Stomach (tissue), 9 donors: ENCODE data around the gene GARIN5B. TPM values are rescaled to one million over a fixed set of nuclear protein-coding genes. Genes with fewer than 3 reads are reported as not detected.

Source experiments
- DNase-seq, 2 donors: peaks; one replicate each; pipeline versions ENCODE4 v3.0.0 to v3.0.0-alpha.2; 2013 to 2019
- H3K27ac ChIP-seq, 5 donors: fragments of 200-600 bp in 4 of 5; sonication (generic) in 4 of 5; one replicate each; pipeline ENCODE4 v1.5.1; 2013 to 2019; ENCODE audit warnings: mild to moderate bottlenecking in 1 of 5, moderate library complexity in 1 of 5
- H3K27me3 ChIP-seq, 3 donors: fragments of 200-600 bp; sonication (generic); one replicate each; pipeline ENCODE4 v1.5.1; 2017 to 2019; ENCODE audit warnings: mixed run types in 1 of 3
- H3K36me3 ChIP-seq, 4 donors: fragments of 200-600 bp; sonication (generic); 1 replicate in 3 of 4; 2 replicates in 1 of 4; pipeline ENCODE4 v1.5.1; 2016 to 2019
- H3K4me1 ChIP-seq, 4 donors: fragments of 200-600 bp; sonication (generic); one replicate each; pipeline ENCODE4 v1.5.1; 2016 to 2019
- H3K4me3 ChIP-seq, 4 donors: fragments of 200-600 bp; sonication (generic) in 3 of 4; one replicate each; pipeline ENCODE4 v1.5.1; 2016 to 2019; ENCODE audit warnings: mild to moderate bottlenecking in 1 of 4
- H3K9me3 ChIP-seq, 4 donors: fragments of 200-600 bp; sonication (generic); one replicate each; pipeline ENCODE4 v1.5.1; 2016 to 2019
- EP300 ChIP-seq: sonication (generic); formaldehyde crosslinking; IDR thresholded peaks from one replicate; pipeline ENCODE4 v1.6.1; 2017; ENCODE audit warnings: antibody characterized with exemption
- POLR2A ChIP-seq, 4 donors: fragments of 450-650 bp; IDR thresholded peaks; one replicate each; pipeline ENCODE4 v1.6.1; 2016; ENCODE audit warnings: antibody characterized with exemption in 4 of 4, control low read depth in 2 of 4, mild to moderate bottlenecking in 1 of 4, moderate library complexity in 1 of 4
- POLR2AphosphoS5 ChIP-seq, 3 donors: sonication (generic); formaldehyde crosslinking; IDR thresholded peaks; one replicate each; pipeline ENCODE4 v1.6.1; 2016; ENCODE audit warnings: antibody characterized with exemption in 3 of 3
- WGBS, 5 donors: extraction: QIAGEN DNeasy Blood & Tissue Kit in 3 of 5; methylation state at CpG; one replicate each; pipeline versions ENCODE4 v1.1.5 to v1.1.7; 2013 to 2018; 5-methylcytosine and 5-hydroxymethylcytosine counted together
- intact Hi-C: fragments of 100-400 bp; cut with DNase I; formaldehyde crosslinking; loops from one replicate; pipeline ENCODE4 v1.15.1; 2023; ENCODE audit warnings: low total_unique reads
- polyA plus RNA-seq, 3 donors: library from polyadenylated mRNA; stranded (reverse); fragments of 200-250 nt; gene quantifications; one replicate each; pipeline ENCODE4 v1.2.3, GENCODE V29; 2013
- total RNA-seq, 5 donors: library from RNA; depleted of rRNA; stranded (reverse); fragments of >200 nt; gene quantifications; one replicate each; pipeline versions ENCODE4 v1.1.0 to v1.2.3, GENCODE V29; 2014 to 2016
- TF ChIP-seq, protein P1 (sequence below), 7 experiments: fragments of 450-650 bp in 4 of 7; fragments of 200-600 bp in 3 of 7; sonication (generic) in 3 of 7; IDR thresholded peaks; one replicate each; pipeline ENCODE4 v1.5.1; 2016 to 2019; ENCODE audit warnings: antibody characterized with exemption in 7 of 7, control low read depth in 2 of 7, mild to moderate bottlenecking in 1 of 7
- donor health status: healthy with polysubstance abuse.
- donor health status: Bipolar disorder and iron deficiency.
- donor health status: healthy.

GARIN5B gene
- total and polyA plus RNA-seq, 8 donors, result not detected

DNA sequence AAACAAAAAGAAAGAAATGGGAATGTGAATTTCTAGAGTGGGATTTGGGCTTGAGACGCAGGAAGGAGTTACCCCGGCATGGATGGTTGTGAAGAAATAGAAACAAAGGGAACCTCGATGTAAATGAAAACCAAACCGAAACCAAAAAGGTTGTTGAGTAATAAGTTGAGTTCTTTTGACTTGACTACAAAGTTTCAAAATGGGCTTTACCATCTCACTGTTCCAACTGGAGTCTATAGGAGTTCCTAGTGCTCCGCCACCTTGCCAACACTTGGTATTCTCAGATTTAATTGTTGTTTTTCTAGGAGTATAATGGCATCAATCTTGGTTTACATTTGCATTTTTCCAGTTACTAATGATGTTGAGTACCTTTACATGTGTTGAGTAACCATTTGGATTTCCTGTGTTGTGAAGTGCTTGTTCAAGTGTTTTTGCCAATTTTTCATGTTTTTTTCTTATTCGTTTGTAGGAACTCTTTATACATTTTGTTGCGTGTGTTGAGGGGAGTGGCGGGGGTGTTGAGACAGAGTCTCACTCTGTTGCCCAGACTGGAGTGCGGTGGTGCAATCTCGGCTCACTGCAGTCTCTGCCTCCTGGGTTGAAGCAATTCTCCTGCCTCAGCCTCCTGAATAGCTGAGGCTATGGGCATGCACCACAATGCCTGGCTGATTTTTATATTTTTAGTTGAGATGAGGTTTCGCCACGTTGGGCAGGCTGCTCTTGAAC is 35.3 kb upstream of the GARIN5B start:
- DNase-seq, result no peak
- intact Hi-C loops, result no loop called here
- Histone ChIP-seq H3K4me3 (no peak overlapping the region), H3K36me3 (peaks cover 18 to 36% (median 32%) of the 10 kb centered on the region in 4 donors), H3K9me3 (no peaks in the 10 kb centered on the region), H3K27ac (peak overlapping the region in 1 of 5 donors; percentile 29), H3K27me3 (no peaks in the 10 kb centered on the region), H3K4me1 (no peaks in the 10 kb centered on the region)
- no peak for TF ChIP-seq POLR2AphosphoS5 (IDR thresholded peaks at IDR 0.05)
- TF ChIP-seq EP300, result no peak
- TF ChIP-seq, protein P1, sequence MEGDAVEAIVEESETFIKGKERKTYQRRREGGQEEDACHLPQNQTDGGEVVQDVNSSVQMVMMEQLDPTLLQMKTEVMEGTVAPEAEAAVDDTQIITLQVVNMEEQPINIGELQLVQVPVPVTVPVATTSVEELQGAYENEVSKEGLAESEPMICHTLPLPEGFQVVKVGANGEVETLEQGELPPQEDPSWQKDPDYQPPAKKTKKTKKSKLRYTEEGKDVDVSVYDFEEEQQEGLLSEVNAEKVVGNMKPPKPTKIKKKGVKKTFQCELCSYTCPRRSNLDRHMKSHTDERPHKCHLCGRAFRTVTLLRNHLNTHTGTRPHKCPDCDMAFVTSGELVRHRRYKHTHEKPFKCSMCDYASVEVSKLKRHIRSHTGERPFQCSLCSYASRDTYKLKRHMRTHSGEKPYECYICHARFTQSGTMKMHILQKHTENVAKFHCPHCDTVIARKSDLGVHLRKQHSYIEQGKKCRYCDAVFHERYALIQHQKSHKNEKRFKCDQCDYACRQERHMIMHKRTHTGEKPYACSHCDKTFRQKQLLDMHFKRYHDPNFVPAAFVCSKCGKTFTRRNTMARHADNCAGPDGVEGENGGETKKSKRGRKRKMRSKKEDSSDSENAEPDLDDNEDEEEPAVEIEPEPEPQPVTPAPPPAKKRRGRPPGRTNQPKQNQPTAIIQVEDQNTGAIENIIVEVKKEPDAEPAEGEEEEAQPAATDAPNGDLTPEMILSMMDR (IDR thresholded peaks at IDR 0.05), result no peak
- TF ChIP-seq POLR2A (IDR thresholded peaks at IDR 0.05), result no peak
- 76 to 87% (median 83%) methylated on average over 12 of the region's 12 CpGs for WGBS, 5 donors

DNA sequence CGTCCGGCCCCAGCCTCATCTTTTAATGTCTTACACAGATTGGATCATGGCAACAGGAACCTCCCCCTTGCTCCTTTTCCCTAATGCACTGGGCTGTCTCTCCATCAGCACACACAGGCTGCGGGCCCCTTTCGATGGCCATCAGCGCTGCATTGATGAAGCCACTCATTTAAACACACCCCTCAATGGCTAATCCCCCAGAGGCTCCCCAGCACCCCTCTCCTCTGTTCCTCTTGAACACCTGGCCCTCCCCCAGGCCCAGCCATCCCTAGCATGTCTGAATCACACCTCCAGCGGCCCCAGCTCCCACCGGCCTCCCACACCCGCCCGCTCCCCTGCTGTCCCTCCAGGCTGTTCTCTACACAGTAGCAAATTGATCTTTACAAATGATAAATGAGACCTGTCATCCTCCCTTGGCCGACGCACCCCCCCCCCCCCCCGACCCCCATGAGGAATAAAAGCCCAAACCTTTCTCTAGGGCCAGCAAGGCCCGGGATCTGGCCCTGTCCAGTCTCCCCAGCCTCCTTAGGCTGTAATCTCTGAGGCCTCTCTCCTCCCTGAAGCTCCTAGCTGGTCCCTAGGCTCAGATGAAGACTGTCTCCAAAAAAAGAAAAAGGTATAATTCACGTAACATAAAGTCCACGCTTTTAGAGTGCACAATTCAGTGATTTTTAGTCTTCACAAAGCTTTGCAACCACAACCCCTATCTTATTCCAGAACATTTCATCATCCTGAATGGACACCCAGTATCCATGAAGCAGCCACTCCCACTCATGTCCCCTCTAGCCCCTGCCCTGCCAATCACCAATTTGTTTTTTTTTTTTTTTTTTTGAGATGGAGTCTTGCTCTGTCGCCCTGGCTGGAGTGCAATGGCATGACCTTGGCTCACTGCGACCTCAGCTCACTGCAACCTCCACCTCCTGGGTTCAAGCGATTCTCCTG is 30.0 kb upstream of the GARIN5B start:
- 67 to 79% (median 72%) methylated on average over 17 to 18 of the region's 18 CpGs for WGBS, 5 donors
- DNase-seq, result no peak
- Histone ChIP-seq H3K36me3 (peaks cover 12 to 42% (median 37%) of the 10 kb centered on the region in 4 donors), H3K27me3 (no peaks in the 10 kb centered on the region), H3K4me1 (peaks cover 9 to 45% (median 30%) of the 10 kb centered on the region in 4 donors), H3K4me3 (no peak overlapping the region), H3K9me3 (no peaks in the 10 kb centered on the region), H3K27ac (no peak overlapping the region)
- TF ChIP-seq POLR2AphosphoS5 (IDR thresholded peaks at IDR 0.05) (no peak), EP300 (no peak), POLR2A (IDR thresholded peaks at IDR 0.05) (no peak)
- TF ChIP-seq, protein P1 (IDR thresholded peaks at IDR 0.05), result no peak
- intact Hi-C loops, result no loop called here

DNA sequence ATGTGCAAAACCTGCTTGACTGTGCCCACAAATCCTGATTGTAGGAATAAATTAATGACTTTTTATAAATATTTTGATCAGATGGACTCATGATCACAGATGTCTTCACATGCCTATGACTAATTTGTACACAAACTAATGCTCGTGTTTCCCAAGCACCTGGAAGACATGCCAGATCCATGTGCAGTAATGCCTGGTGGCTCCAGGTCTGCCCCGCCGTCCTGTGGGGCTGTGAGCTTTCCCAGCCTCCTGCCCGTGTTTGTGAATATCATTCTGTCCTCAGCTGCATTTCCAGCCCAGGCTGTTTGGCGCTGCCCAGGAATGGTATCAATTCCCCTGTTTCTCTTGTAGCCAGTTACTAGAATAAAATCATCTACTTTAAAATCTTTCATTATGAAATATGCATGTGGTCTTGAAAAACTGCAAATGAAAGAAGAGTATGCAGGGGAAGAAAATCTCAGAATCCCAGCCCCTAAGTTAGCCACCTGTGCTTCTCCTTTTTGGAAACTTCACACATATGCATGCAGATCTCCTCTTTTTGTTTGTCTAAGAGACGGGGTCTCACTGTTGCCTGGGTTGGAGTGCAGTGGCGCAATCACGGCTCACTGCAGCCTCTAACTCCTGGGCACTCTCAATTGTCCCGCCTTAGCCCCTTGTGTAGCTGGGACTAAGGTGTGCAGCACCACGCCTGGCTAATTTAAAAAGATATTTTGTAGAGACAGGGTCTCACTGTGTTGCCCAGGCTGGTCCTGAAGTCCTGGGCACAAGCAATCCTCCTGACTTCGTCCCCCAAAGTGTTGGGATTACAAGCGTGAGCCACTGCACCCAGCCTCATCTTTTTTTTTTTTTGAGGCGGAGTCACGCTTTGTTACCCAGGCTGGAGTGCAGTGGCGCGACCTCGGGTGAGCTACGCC is 28.9 kb upstream of the GARIN5B start:
- peaks cover 24 to 53% (median 47%) of the 10 kb centered on the region in 4 donors for H3K36me3 ChIP-seq
- no peak for DNase-seq
- WGBS, 5 donors, result 67 to 78% (median 70%) methylated on average over 17 to 18 of the region's 18 CpGs

More for the DNA sequence above, 28.9 kb upstream of the GARIN5B start:
- Histone ChIP-seq H3K4me1 (peaks cover 20 to 56% (median 41%) of the 10 kb centered on the region in 4 donors), H3K4me3 (no peak overlapping the region), H3K9me3 (no peaks in the 10 kb centered on the region), H3K27me3 (no peaks in the 10 kb centered on the region), H3K27ac (peak overlapping the region in 1 of 5 donors; percentile 31)
- no peak for TF ChIP-seq EP300
- no peak for TF ChIP-seq POLR2AphosphoS5 (IDR thresholded peaks at IDR 0.05)
- no peak for TF ChIP-seq POLR2A (IDR thresholded peaks at IDR 0.05)
- TF ChIP-seq, protein P1 (IDR thresholded peaks at IDR 0.05), result no peak
- intact Hi-C loops, result no loop called here
